Endodermal cell (in vitro differentiated cells): Measurements from ENCODE around the gene HNRNPL. TPM values are rescaled to one million over a fixed set of nuclear protein-coding genes. Genes with fewer than 3 reads are reported as not detected.
A peak's percentile ranks its signal among the peaks of the same experiment; 100 is the strongest.
"Not testable (repeated sequence)": the region's sequence is repeated elsewhere in the genome, so short reads cannot be mapped to it uniquely, and the experiment has no call there.

Source experiments
- DNase-seq: peaks from one replicate; pipeline ENCODE4 v3.0.0-alpha.2; 2017
- H3K27ac ChIP-seq: 2 replicates; pipeline ENCODE4 v1.5.1; 2013; ENCODE audit warnings: mild to moderate bottlenecking, low read depth, low read length, moderate library complexity
- H3K27me3 ChIP-seq: 2 replicates; pipeline ENCODE4 v1.6.1; 2013; ENCODE audit warnings: mild to moderate bottlenecking, low read length, moderate library complexity; ENCODE audit not compliant: insufficient read depth, control insufficient read depth, poor library complexity, severe bottlenecking
- H3K36me3 ChIP-seq: 2 replicates; pipeline ENCODE4 v1.7.0; 2013; ENCODE audit warnings: mild to moderate bottlenecking, low read length, moderate library complexity; ENCODE audit not compliant: control insufficient read depth, insufficient read depth
- H3K4me1 ChIP-seq: one replicate; pipeline ENCODE4 v1.7.0; 2013; ENCODE audit warnings: low read length; ENCODE audit not compliant: control insufficient read depth, insufficient read depth
- H3K4me3 ChIP-seq: 2 replicates; pipeline ENCODE4 v1.5.1; 2013; ENCODE audit warnings: mild to moderate bottlenecking, low read length, moderate library complexity
- H3K9ac ChIP-seq: 2 replicates; pipeline ENCODE4 v1.6.1; 2013; ENCODE audit warnings: mild to moderate bottlenecking, low read length, moderate library complexity; ENCODE audit not compliant: poor library complexity, severe bottlenecking; ENCODE audit errors: extremely low read depth
- H3K9me3 ChIP-seq: 2 replicates; pipeline ENCODE4 v1.6.1; 2013; ENCODE audit warnings: mild to moderate bottlenecking, low read length, moderate library complexity; ENCODE audit not compliant: control insufficient read depth
- H3K27ac Mint-ChIP-seq: 2 replicates; pipeline ENCODE4 v1.8.0; 2020; ENCODE audit warnings: mixed read lengths
- H3K27me3 Mint-ChIP-seq: 2 replicates; pipeline ENCODE4 v1.8.0; 2021; ENCODE audit warnings: mild to moderate bottlenecking, mixed read lengths; ENCODE audit not compliant: insufficient read depth
- H3K36me3 Mint-ChIP-seq: 2 replicates; pipeline ENCODE4 v1.8.0; 2020; ENCODE audit warnings: low read depth, mixed read lengths
- H3K4me1 Mint-ChIP-seq: 2 replicates; pipeline ENCODE4 v1.8.0; 2020; ENCODE audit warnings: mixed read lengths
- H3K4me3 Mint-ChIP-seq: 2 replicates; pipeline ENCODE4 v1.8.0; 2020; ENCODE audit warnings: mild to moderate bottlenecking, moderate library complexity, mixed read lengths
- H3K9me3 Mint-ChIP-seq: 2 replicates; pipeline ENCODE4 v1.8.0; 2020; ENCODE audit warnings: mild to moderate bottlenecking, mixed read lengths
- WGBS, 2 experiments: methylation state at CpG; one replicate each; pipeline versions ENCODE4 v1.1.5 to v1.1.7; 2013; ENCODE audit warnings: missing lambda C conversion rate in 2 of 2, mixed read lengths in 1 of 2; ENCODE audit not compliant: insufficient coverage in 1 of 2, insufficient read length in 1 of 2; 5-methylcytosine and 5-hydroxymethylcytosine counted together
- total RNA-seq, 2 donors: library from RNA; stranded (reverse); fragmentation: NEBNext Ultra II Directional in 1 of 2; extraction: Animal tissue kit (Norgen Biotek cat#: 25700) in 1 of 2; gene quantifications; 2 replicates in 1 of 2; 3 replicates in 1 of 2; pipeline ENCODE4 v1.2.1, GENCODE V29; 2021
- TF ChIP-seq, protein P1 (sequence below): fragments of 200-600 bp; sonication (generic); conservative IDR thresholded peaks from 2 replicates; pipeline ENCODE4 v1.5.0; 2021; ENCODE audit warnings: antibody characterized with exemption, mild to moderate bottlenecking

The HNRNPL gene
- total RNA-seq, 2 donors from 2014 or later, result 607 to 646 TPM

DNA sequence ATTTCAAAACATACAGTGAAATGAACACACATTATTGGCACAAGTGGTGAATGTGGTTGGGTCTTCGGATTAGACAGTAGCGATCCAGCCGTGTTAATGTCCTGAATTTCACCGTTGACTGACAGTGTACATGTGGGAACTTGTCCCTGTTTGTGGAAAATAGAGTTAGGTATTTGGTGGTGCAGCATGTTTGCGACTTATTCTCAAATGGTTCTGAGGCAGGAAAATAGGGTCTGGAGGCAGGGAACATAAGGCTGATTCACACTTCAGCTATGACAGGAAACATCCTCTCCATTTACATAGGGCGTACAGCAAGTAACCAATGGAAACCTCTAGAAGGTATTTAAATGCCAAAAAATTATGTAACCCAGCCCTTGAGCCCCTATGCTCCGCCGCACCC is 56.6 kb downstream of the HNRNPL start:
- Mint-ChIP-seq H3K9me3 (peaks cover 8% of the 10 kb centered on the region), H3K36me3 (no peaks in the 10 kb centered on the region), H3K4me3 (peak overlapping the region; percentile 34), H3K27me3 (no peaks in the 10 kb centered on the region), H3K27ac (no peak overlapping the region), H3K4me1 (peaks cover 9% of the 10 kb centered on the region)
- H3K27me3 ChIP-seq, result no peaks in the 10 kb centered on the region
- H3K4me3 ChIP-seq, result no peak overlapping the region
- H3K4me1 ChIP-seq, result no peaks in the 10 kb centered on the region
- H3K9ac ChIP-seq, result no peak overlapping the region
- no peaks in the 10 kb centered on the region for H3K9me3 ChIP-seq
- no peak overlapping the region for H3K27ac ChIP-seq
- no peaks in the 10 kb centered on the region for H3K36me3 ChIP-seq
- 81 to 100% methylated on average over 4 to 8 of the region's 8 CpGs for WGBS, 2 experiments
- DNase-seq, result no peak
- TF ChIP-seq, protein P1, sequence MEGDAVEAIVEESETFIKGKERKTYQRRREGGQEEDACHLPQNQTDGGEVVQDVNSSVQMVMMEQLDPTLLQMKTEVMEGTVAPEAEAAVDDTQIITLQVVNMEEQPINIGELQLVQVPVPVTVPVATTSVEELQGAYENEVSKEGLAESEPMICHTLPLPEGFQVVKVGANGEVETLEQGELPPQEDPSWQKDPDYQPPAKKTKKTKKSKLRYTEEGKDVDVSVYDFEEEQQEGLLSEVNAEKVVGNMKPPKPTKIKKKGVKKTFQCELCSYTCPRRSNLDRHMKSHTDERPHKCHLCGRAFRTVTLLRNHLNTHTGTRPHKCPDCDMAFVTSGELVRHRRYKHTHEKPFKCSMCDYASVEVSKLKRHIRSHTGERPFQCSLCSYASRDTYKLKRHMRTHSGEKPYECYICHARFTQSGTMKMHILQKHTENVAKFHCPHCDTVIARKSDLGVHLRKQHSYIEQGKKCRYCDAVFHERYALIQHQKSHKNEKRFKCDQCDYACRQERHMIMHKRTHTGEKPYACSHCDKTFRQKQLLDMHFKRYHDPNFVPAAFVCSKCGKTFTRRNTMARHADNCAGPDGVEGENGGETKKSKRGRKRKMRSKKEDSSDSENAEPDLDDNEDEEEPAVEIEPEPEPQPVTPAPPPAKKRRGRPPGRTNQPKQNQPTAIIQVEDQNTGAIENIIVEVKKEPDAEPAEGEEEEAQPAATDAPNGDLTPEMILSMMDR, result no peak

DNA sequence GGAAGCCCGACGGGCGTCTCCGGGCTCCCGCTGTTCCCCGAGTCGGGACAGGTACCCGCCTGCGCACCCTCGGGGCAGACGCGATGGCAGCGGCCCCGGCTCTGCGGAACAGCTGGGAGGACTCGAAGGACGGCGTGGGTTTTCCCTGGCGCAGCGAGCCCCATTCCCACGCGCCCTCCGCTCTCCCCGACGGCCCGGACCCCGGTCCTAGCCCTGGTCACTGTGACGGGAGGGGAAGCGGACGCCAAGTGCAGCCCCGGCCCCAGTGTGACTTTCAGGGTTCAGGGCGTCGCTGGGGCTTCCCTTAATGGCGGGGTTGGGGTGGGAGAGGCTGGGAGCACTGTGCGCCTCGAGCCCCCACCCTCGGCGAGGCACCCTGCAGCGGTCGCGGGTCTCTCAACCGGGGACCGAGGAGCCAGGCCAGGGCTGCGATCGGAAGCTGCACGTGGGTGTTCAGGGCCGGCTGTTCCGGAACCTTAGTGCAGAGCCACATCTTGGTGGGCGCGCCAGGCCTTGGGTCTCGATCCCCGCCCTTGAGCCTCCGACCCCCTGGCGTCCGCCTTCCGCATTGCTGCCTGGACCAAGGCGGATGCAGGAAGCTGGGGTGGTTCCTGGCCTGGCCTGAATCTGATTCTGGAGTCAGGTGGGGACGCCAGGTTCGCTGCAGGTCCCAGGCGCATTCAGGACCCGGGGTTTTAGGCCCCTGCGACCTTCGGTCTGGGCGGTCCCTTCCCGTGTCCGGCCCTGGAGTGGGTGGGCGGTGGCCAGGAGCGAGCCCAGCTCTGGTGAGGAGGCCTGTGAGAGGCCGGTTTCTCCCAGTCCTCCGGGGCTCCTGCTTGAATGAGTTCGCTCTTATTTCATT is 57.3 kb downstream of the HNRNPL start:
- Mint-ChIP-seq H3K9me3 (peaks cover 8% of the 10 kb centered on the region), H3K27me3 (no peaks in the 10 kb centered on the region), H3K27ac (no peak overlapping the region), H3K4me1 (peaks cover 9% of the 10 kb centered on the region), H3K36me3 (no peaks in the 10 kb centered on the region), H3K4me3 (peak overlapping the region; percentile 34)
- TF ChIP-seq, protein P1, result peak; percentile 72
- DNase-seq, result peak; percentile 90
- no peaks in the 10 kb centered on the region for H3K4me1 ChIP-seq
- H3K27ac ChIP-seq, result no peak overlapping the region
- no peaks in the 10 kb centered on the region for H3K9me3 ChIP-seq
- H3K4me3 ChIP-seq, result no peak overlapping the region
- no peaks in the 10 kb centered on the region for H3K36me3 ChIP-seq
- 87 to 94% methylated on average over 36 to 64 of the region's 71 CpGs for WGBS, 2 experiments
- no peaks in the 10 kb centered on the region for H3K27me3 ChIP-seq
- no peak overlapping the region for H3K9ac ChIP-seq

DNA sequence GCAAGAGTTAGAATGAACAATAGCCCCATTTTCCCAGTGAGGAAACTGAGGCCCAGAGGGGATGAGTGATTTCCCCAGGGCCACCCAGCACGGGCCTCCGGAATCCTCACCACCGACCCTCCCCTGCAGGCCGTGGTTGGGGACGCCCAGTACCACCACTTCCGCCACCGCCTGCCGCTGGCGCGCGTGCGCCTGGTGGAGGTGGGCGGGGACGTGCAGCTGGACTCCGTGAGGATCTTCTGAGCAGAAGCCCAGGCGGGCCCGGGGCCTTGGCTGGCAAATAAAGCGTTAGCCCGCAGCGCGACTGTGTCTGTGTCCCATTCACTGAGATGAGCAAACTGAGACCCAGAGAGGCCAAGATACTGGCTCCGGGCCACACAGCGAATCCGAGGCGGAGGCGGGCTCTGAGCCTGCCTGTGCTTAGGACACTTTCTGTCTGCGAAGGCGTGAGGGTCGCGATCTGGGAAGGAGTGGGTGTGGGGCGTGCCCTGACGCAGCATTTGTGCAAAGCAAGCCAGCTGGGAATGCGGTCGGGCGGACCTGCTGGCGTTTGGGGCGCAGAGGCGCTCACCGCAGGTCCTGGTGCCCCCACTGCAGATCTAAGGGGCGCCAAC is 58.2 kb downstream of the HNRNPL start:
- H3K4me3 Mint-ChIP-seq, H3K4me3 ChIP-seq, H3K36me3 ChIP-seq, H3K27ac ChIP-seq, H3K27ac Mint-ChIP-seq, H3K9ac ChIP-seq, H3K36me3 Mint-ChIP-seq, H3K9me3 Mint-ChIP-seq, H3K27me3 Mint-ChIP-seq, H3K27me3 ChIP-seq, DNase-seq, H3K4me1 Mint-ChIP-seq, H3K4me1 ChIP-seq, H3K9me3 ChIP-seq: not testable (repeated sequence)
- WGBS, 2 experiments, result no CpG with 5 or more reads among the region's 40 CpGs

DNA sequence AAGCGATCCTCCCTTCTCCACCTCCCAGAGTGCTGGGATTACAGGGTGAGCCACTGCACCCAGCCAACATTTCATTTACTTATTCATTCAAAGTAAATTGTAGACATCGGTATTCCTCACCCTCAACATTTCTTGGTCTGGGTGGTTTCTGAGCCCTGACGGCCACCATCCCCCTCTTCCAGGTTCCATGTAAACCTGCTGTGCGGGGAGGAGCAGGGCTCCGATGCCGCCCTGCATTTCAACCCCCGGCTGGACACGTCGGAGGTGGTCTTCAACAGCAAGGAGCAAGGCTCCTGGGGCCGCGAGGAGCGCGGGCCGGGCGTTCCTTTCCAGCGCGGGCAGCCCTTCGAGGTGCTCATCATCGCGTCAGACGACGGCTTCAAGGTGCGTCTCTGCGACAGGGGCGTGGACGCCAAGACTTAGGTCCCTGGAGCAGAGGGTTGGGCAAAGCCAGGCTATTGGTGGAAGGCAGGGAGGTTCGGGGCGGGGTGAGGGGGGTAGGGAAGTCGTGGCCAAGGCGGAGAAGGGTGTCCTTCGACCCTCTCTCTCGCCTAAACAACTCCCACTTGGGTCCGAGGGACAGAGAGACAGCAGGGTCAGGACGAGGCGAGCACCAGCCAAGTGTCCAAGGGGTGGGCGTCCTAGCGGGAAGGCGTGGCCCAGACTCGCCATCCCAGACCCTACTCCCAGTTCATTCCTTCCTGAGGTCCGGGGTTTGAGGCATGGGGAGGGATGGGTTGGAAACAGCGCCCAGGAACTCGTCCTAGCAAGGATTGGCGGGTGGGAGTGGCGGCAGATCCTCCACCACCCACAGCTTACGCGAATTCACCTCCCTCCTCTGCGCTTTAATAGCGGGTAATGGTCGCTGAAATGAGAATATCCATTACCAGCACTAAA is 59.0 kb downstream of the HNRNPL start:
- H3K4me3 Mint-ChIP-seq, H3K4me3 ChIP-seq, H3K27ac ChIP-seq, H3K9me3 ChIP-seq, H3K27me3 Mint-ChIP-seq, H3K4me1 ChIP-seq, H3K9ac ChIP-seq, DNase-seq, H3K9me3 Mint-ChIP-seq, H3K27me3 ChIP-seq, H3K4me1 Mint-ChIP-seq, H3K36me3 Mint-ChIP-seq, H3K36me3 ChIP-seq, H3K27ac Mint-ChIP-seq: not testable (repeated sequence)
- 71 to 73% methylated on average over 4 to 10 of the region's 49 CpGs for WGBS, 2 experiments
